NOMO-1 (cell line): Measurements from ENCODE around the gene STAP2.

ENCODE experiments used
- DNase-seq, 2 experiments: peaks; one replicate each; lab custom pipeline; 2025; ENCODE audit not compliant: unreplicated experiment in 2 of 2; lab: John Stamatoyannopoulos, UW

Gene STAP2

GRCh38 chr19:4371247-4372164, 32.9 kb upstream of the STAP2 start:
- no peak for DNase-seq

DNA sequence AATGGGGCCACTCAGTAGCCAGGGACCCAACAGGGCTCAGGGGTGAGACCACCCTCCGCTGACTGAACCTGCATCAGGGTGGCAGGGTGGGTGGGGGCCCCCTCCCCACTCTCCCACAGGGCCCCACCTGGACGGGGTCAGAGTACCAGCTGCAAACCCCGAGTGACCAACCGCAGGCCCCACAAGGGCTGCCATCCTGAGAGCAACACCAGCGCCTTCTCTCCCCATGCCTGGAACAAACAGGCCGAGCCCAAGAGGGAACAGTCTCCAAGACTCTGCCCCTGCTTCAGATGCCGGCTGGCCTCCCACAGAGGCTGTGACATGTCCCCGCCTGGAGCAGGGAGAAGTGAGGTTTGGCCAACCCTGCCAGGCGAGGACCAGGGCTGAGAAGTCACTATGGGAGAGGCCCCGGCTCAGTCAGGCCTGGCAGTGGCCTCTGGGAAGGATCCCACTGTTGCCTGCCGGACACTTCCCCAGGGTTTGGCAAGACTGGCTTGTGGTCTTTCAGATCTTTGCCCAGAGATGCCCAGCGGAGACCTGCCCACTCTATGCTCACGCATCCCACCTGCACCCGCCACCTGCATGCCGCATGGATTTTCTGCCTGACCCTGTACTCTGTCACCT, 31.9 kb upstream of the STAP2 start:
- DNase-seq, result no peak

DNA sequence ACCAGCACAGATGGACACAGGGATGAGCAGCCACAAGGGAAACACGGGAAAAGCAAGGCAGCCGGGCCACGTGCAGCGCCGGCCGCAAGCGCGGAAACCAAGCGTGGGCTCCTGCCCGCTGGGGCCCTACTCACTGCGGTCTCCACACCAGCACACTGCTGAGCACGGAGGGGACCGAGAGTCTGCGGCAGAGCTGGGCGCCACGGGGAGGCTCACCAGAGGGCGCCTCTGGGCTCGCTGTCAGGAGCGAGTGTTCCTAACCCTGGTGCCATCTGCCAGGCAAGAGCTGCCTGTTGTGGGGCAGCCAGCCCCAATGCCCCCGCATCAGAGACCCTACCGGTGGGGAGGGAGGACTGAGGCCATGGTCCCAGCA, 31.2 kb upstream of the STAP2 start:
- peak; percentile 54 to 61 for DNase-seq

- peak; percentile 75 to 80 for DNase-seq
Observed at GRCh38 chr19:4369109-4369887, 30.7 kb upstream of the STAP2 start.

- no peak for DNase-seq
Observed at GRCh38 chr19:4368128-4368820, 29.6 kb upstream of the STAP2 start.

GRCh38 chr19:4367781-4368127, 29.1 kb upstream of the STAP2 start:
- no peak for DNase-seq

DNA sequence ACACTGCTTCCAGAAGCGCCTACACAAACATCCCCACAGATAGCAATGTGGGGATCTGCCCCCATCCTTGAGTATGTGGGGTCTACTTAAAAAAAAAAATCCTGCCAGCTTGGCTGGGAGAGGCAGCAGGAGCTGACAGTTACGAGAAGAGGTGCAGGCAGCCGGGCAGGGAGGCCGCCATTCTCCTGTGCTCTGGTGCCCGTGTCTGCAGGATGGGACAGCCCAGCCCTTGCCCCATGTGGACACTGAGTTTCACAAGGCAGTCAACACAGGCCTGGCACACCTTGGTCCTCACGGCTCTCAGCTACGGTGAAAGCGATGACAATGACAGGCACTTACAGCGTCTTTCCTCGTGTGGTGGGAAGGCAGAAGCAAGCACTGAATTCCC, 28.7 kb upstream of the STAP2 start:
- DNase-seq, result no peak

- no peak for DNase-seq
Observed at GRCh38 chr19:4366666-4367335, 28.2 kb upstream of the STAP2 start.

- DNase-seq, result no peak
Observed at GRCh38 chr19:4365791-4366665, 27.4 kb upstream of the STAP2 start.

DNA sequence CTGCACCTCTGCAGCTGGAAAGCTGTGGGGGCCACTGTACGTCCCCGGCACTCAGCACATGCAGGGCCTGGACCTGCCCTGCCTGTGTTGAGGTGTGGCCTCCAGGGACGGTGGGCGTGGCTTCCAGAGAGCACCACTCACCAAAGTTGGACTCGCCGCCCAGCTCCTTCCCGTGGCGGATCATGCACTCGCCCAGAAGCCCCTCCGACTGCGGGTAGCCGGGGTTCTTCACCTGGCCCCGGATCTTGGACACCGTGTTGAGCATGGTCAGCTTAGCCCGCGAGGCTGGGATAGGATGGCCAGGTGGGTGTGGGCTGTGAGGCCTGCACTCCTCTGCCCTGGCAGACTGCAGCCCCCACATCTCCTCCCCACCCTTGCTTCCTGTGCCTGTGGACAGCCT, 26.7 kb upstream of the STAP2 start:
- no peak for DNase-seq

DNA sequence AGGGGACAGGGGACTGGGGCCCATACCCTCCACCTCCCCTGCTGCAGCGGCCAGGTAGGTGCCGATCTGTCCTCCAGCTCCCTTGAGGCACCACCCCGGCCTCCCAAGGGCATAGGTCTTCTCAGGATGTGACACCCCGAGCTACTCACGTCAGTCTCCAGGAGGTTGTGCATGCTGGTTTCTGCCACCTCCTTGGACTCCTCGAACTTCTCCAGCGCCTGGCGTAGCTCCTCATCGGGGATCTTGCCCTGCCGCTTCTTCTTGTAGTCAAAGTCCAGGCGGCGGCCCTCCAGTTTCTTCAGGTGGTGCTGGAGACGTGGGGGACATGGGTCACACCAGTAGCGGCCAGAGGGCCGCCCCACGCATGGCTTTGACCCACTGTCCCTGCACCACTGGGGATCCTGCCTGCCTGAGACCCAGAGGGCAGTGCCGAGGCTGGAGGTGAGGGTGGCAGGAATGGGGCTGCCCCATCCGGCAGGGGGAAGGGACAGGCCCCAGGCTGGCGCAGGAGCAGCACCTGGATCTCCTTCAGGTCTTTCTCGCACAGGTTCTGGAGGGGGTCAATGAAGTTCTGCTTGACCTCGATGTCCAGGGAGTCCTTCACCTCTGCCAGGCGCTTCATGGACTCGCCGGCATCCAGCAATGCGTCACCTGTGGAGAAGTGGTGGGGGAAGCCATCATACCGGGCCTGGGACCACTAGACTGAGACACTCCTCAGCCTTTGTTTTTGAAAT, 25.1 kb upstream of the STAP2 start:
- DNase-seq, result no peak

- DNase-seq, result no peak
Observed at GRCh38 chr19:4362831-4363545, 24.4 kb upstream of the STAP2 start.

- no peak for DNase-seq
Observed at GRCh38 chr19:4362101-4362828, 23.6 kb upstream of the STAP2 start.

DNA sequence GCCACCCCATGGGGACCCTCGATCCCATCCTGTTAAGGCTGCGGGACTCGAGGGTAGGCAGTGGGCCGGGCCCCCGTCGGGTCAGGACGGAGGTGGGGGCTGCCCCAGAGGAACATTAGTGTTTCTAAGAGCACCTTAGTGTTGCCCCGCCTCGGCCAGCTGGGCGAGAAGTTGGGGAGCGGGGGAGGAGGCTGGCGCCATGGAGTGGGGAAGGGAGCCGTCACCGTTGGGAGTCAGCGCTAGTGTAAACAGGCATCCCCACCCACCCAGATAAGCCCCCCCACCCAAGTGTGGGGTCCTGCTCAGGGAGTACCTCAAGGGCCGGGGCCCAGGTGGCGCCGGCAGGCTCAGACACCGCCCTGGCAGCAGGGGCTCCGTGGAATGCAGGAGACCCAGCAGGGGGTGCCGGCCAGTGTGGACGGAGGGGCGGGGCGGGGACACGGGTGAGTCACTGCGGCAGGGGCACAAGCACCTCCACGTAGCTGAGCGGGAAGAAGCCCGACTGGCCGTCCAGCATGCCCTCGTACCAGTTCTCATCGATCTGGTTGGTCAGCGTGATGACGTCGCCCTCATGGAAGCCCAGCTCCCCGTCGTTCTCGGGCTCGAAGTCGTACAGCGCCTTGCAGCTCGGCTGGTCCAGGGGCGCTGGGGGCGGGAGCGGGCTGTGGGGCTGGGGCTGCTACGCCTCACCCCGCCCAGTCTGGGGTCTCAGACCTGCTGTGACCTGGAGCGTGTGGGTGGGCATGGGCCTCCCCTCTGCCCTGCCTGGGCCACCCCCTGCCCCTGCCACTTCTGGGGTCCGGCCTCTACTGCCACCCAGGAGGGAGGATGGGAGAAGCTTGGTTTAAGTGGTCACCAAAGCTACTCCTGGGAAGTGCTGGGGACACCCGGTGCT, 22.8 kb upstream of the STAP2 start:
- DNase-seq, result no peak

GRCh38 chr19:4360641-4361151, 22.1 kb upstream of the STAP2 start:
- DNase-seq, result no peak

DNA sequence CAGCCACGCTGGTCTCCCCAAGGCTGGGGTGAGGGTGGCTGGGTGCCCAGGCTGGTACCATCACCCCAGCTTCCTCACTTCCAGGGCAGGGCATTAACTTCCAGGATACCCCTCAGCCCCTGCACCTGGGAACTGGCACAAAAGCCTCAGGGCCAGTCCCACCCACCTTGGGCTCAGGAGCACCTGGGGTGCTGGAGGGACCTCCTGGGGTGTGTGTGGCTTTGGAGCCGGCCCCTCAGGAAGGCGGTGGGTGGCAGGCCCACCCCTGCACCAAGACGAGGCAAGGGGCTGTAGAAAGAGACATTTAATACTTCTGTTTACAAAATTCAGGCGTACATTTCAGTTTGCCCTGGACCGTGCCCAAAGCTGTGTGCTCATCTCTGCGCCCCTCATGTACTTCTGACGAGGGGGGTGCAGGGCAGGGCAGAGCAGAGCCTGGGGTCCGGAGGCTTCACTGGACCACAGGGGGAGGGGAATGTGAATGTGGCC, 21.5 kb upstream of the STAP2 start:
- no peak for DNase-seq
